Measurements from ENCODE around the gene AHNAK. TPM values are rescaled to one million over a fixed set of nuclear protein-coding genes. Genes with fewer than 3 reads are reported as not detected.
A peak's percentile ranks its signal among the peaks of the same experiment; 100 is the strongest.

The AHNAK gene
- total and polyA plus RNA-seq, 2 donors (not counting 1 experiment from before 2014, with no cell fraction given) = 220 to 762 TPM

GRCh38 chr11:62401811-62402210 lies 144.8 kb downstream of the AHNAK start:
- H3K27ac ChIP-seq (ENCODE audit: insufficient read depth, low read length) = no peak overlapping the region
- no peaks in the 10 kb centered on the region for H3K9me3 ChIP-seq (ENCODE audit: control insufficient read depth, insufficient read depth, low read depth, low read length)
- no peaks in the 10 kb centered on the region for H4K20me1 ChIP-seq (ENCODE audit: control insufficient read depth, extremely low read depth, insufficient read depth, low read length)
- H3K79me2 ChIP-seq (ENCODE audit: control insufficient read depth, insufficient read depth, low read length) = no peaks in the 10 kb centered on the region
- H3K4me3 ChIP-seq (replicated peaks in 1 of 4; ENCODE audit: control extremely low read depth in 1 of 4, insufficient read depth in 1 of 4, low read depth in 3 of 4, low read length in 4 of 4) = no peak overlapping the region
- H3K4me2 ChIP-seq (ENCODE audit: extremely low read depth, insufficient read depth, low read length) = no peak overlapping the region
- TF ChIP-seq EZH2 (IDR thresholded peaks at IDR 0.05; ENCODE audit: low read length, missing control alignments) (no peak), CTCF (conservative IDR thresholded peaks at IDR 0.05 in 1 of 2, IDR thresholded peaks at IDR 0.05 in 1 of 2; ENCODE audit: low read depth in 1 of 2, low read length in 2 of 2) (no peak)
- no peaks in the 10 kb centered on the region for H3K36me3 ChIP-seq (ENCODE audit: control insufficient read depth, insufficient read depth, low read length)
- no peak overlapping the region for H2AFZ ChIP-seq (ENCODE audit: low read length)
- no peak overlapping the region for H3K9ac ChIP-seq (ENCODE audit: insufficient read depth, low read length)
- no peaks in the 10 kb centered on the region for H3K27me3 ChIP-seq (ENCODE audit: control insufficient read depth, insufficient read depth, low read length)
- H3K4me1 ChIP-seq (ENCODE audit: control insufficient read depth, extremely low read depth, insufficient read depth, low read length) = peaks cover 28% of the 10 kb centered on the region
- DNase-seq (ENCODE audit: low read depth in 2 of 2) = no peak

- Histone ChIP-seq H4K20me1 (ENCODE audit: control insufficient read depth, extremely low read depth, insufficient read depth, low read length) (no peaks in the 10 kb centered on the region), H2AFZ (ENCODE audit: low read length) (no peak overlapping the region), H3K4me3 (replicated peaks in 1 of 4; ENCODE audit: control extremely low read depth in 1 of 4, insufficient read depth in 1 of 4, low read depth in 3 of 4, low read length in 4 of 4) (no peak overlapping the region), H3K27ac (ENCODE audit: insufficient read depth, low read length) (no peak overlapping the region), H3K9me3 (ENCODE audit: control insufficient read depth, insufficient read depth, low read depth, low read length) (no peaks in the 10 kb centered on the region), H3K27me3 (ENCODE audit: control insufficient read depth, insufficient read depth, low read length) (no peaks in the 10 kb centered on the region), H3K4me1 (ENCODE audit: control insufficient read depth, extremely low read depth, insufficient read depth, low read length) (peaks cover 28% of the 10 kb centered on the region), H3K4me2 (ENCODE audit: extremely low read depth, insufficient read depth, low read length) (no peak overlapping the region), H3K36me3 (ENCODE audit: control insufficient read depth, insufficient read depth, low read length) (no peaks in the 10 kb centered on the region), H3K9ac (ENCODE audit: insufficient read depth, low read length) (no peak overlapping the region), H3K79me2 (ENCODE audit: control insufficient read depth, insufficient read depth, low read length) (no peaks in the 10 kb centered on the region)
- no peak for DNase-seq (ENCODE audit: low read depth in 2 of 2)
- TF ChIP-seq CTCF (conservative IDR thresholded peaks at IDR 0.05 in 1 of 2, IDR thresholded peaks at IDR 0.05 in 1 of 2; ENCODE audit: low read depth in 1 of 2, low read length in 2 of 2) (no peak), EZH2 (IDR thresholded peaks at IDR 0.05; ENCODE audit: low read length, missing control alignments) (no peak)
Measured at GRCh38 chr11:62401356-62401755, 145.2 kb downstream of the AHNAK start.

- H3K4me3 ChIP-seq (replicated peaks in 1 of 4; ENCODE audit: control extremely low read depth in 1 of 4, insufficient read depth in 1 of 4, low read depth in 3 of 4, low read length in 4 of 4) = no peak overlapping the region
- H3K9me3 ChIP-seq (ENCODE audit: control insufficient read depth, insufficient read depth, low read depth, low read length) = no peaks in the 10 kb centered on the region
- H2AFZ ChIP-seq (ENCODE audit: low read length) = peak overlapping the region; percentile 29
- DNase-seq (ENCODE audit: low read depth in 2 of 2) = peak; percentile 90 to 91
- no peak overlapping the region for H3K27ac ChIP-seq (ENCODE audit: insufficient read depth, low read length)
- peak overlapping the region; percentile 68 for H3K4me2 ChIP-seq (ENCODE audit: extremely low read depth, insufficient read depth, low read length)
- H3K9ac ChIP-seq (ENCODE audit: insufficient read depth, low read length) = no peak overlapping the region
- no peak for TF ChIP-seq CTCF (conservative IDR thresholded peaks at IDR 0.05 in 1 of 2, IDR thresholded peaks at IDR 0.05 in 1 of 2; ENCODE audit: low read depth in 1 of 2, low read length in 2 of 2)
- no peak for TF ChIP-seq EZH2 (IDR thresholded peaks at IDR 0.05; ENCODE audit: low read length, missing control alignments)
- H3K4me1 ChIP-seq (ENCODE audit: control insufficient read depth, extremely low read depth, insufficient read depth, low read length) = peaks cover 28% of the 10 kb centered on the region
- H3K79me2 ChIP-seq (ENCODE audit: control insufficient read depth, insufficient read depth, low read length) = no peaks in the 10 kb centered on the region
- no peaks in the 10 kb centered on the region for H3K36me3 ChIP-seq (ENCODE audit: control insufficient read depth, insufficient read depth, low read length)
- H3K27me3 ChIP-seq (ENCODE audit: control insufficient read depth, insufficient read depth, low read length) = no peaks in the 10 kb centered on the region
- no peaks in the 10 kb centered on the region for H4K20me1 ChIP-seq (ENCODE audit: control insufficient read depth, extremely low read depth, insufficient read depth, low read length)
Measured at GRCh38 chr11:62400760-62401159, 145.8 kb downstream of the AHNAK start.

Data from fibroblast of lung (primary cell).